HG03378 (cell line): ENCODE results near the gene ABHD6.

ENCODE experiments used
- ATAC-seq: cut with Tn5 transposase; IDR thresholded peaks from one replicate; pipeline ENCODE4 v1.9.1; 2021; ENCODE audit warnings: mild to moderate bottlenecking, moderate library complexity; ENCODE audit not compliant: unreplicated experiment

Gene ABHD6

DNA sequence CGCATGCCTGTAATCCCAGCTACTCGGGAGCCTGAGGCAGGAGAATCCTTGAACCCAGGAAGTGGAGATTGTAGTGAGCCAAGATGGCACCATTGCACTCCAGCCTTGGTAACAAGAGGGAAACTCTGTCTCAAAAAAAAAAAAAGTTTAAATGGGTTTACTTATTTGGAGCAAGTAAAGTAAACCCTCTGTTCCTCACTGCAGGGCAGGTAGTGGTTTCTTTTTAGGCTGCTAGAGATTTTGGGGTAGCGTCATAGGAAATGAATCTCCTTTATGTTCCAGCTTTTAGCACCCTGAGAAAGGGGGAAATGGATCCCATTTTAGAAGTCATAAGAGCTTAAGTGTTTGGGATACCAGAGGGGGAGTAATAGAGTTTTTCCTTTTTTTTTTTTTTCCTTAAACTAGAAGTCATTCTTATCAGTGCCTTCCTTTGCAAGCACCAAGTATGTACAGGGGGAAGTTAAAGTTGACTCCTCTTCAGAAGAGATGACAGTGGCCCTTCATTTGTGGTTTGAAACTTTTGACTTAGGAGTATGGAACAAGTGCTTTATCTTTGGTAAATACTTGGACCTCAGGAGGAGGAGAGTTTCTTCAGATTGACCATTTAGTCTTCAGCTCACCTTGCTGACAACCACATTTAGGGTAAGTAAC lies 103.1 kb downstream of the ABHD6 start:
- no peak for ATAC-seq

DNA sequence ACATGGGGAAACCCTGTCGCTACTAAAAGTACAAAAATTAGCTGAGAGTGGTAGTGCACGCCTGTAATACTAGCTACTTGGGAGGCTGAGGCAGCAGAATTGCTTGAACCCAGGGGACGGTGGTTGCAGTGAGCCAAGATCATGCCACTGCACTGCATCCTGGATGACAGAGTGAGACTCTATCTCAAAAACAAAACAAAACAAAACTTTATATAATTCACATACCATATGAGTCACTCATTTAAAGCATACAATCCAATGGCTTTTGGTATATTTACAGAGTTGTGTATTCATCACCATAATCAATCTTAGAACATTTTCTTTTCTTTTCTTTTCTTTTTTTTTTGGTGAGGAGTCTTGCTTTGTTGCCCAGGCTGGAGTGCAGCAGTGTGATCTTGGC lies 103.8 kb downstream of the ABHD6 start:
- no peak for ATAC-seq

DNA sequence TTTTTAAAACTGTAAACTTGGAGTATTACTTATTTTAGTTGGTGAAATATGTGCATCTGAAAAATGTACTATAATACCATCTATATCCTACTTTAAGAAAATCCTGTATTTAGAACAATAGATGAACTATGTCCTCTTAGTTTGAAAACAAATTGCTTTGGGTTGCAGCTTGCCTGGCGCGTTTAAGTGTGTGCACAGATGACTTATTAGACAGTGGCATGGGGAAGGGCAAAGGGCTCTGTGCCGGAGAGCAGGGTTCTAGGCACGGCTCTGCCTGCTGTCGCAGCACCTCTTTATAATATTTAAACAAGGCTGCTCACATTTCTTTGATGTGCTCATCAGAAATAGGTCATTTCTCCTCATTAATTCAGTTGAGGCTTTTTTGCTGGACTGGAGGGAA lies 105.1 kb downstream of the ABHD6 start:
- ATAC-seq, result no peak
